PC-9 (cell line): ENCODE results near the gene MAGED2. TPM values are rescaled to one million over a fixed set of nuclear protein-coding genes. Genes with fewer than 3 reads are reported as not detected.
"Not testable (repeated sequence)": the region's sequence is repeated elsewhere in the genome, so short reads cannot be mapped to it uniquely, and the experiment has no call there.

Experiments used
- Bru-seq: library from RNA; stranded (reverse); fragments of 400-500 nt; gene quantifications from one replicate; lab custom pipeline; 2021; lab: Mats Ljungman, UMichigan
- BruChase-seq, 2 experiments: library from RNA; stranded (reverse); fragments of 400-500 nt; gene quantifications; one replicate each; lab custom pipeline; 2021; lab: Mats Ljungman, UMichigan
- BruUV-seq: library from RNA; stranded (reverse); fragments of 400-500 nt; replicated peaks from 2 replicates; lab custom pipeline; 2021; lab: Mats Ljungman, UMichigan
- CTCF ChIA-PET: fragments of 300-600 bp; sonication (Branson Sonifier 250); formaldehyde crosslinking; loops from one replicate; lab custom pipeline; 2022; ENCODE audit warnings: antibody characterized with exemption; lab: Charles Lee
- POLR2A ChIA-PET: fragments of 300-600 bp; sonication (Branson Sonifier 250); formaldehyde crosslinking; loops from one replicate; lab custom pipeline; 2022; ENCODE audit warnings: antibody characterized with exemption; ENCODE audit not compliant: unreplicated experiment; lab: Charles Lee
- DNase-seq, 2 experiments: peaks; one replicate each; pipeline versions ENCODE4 v3.0.0 to v3.0.0-alpha.2; 2015 to 2022; ENCODE audit warnings: mixed read lengths in 1 of 2
- H2AFZ ChIP-seq: fragments of 200-600 bp; sonication (generic); 2 replicates; pipeline ENCODE4 v1.8.1; 2017; ENCODE audit warnings: antibody characterized with exemption
- H3F3A ChIP-seq: fragments of 200-600 bp; sonication (generic); 2 replicates; pipeline ENCODE4 v1.8.1; 2017; ENCODE audit warnings: antibody characterized with exemption, mild to moderate bottlenecking, low read depth; ENCODE audit not compliant: insufficient read depth
- H3K27ac ChIP-seq: fragments of 200-600 bp; sonication (generic); 2 replicates; pipeline ENCODE4 v1.6.1; 2016; ENCODE audit warnings: mixed run types
- H3K27me3 ChIP-seq: fragments of 200-600 bp; sonication (generic); 2 replicates; pipeline ENCODE4 v1.6.1; 2016; ENCODE audit warnings: low read depth, mixed run types; ENCODE audit not compliant: insufficient read depth
- H3K36me3 ChIP-seq: fragments of 200-600 bp; sonication (generic); 2 replicates; pipeline ENCODE4 v1.6.1; 2016; ENCODE audit warnings: low read depth, mixed run types
- H3K4me1 ChIP-seq: fragments of 200-600 bp; sonication (generic); replicated peaks from 2 replicates; pipeline ENCODE4 v1.6.1; 2016; ENCODE audit warnings: mixed run types; ENCODE audit not compliant: insufficient read depth
- H3K4me2 ChIP-seq: fragments of 200-600 bp; sonication (generic); 2 replicates; pipeline ENCODE4 v1.6.1; 2017; ENCODE audit warnings: mixed run types
- H3K4me3 ChIP-seq: fragments of 200-600 bp; sonication (generic); 2 replicates; pipeline ENCODE4 v1.6.1; 2016; ENCODE audit warnings: mixed run types
- H3K79me2 ChIP-seq: fragments of 200-600 bp; sonication (generic); 2 replicates; pipeline ENCODE4 v1.6.1; 2017; ENCODE audit warnings: low read depth, mixed run types
- H3K9me2 ChIP-seq: fragments of 200-600 bp; sonication (generic); 2 replicates; pipeline ENCODE4 v1.8.1; 2017; ENCODE audit warnings: mild to moderate bottlenecking; ENCODE audit not compliant: insufficient read depth
- H3K9me3 ChIP-seq: fragments of 200-600 bp; sonication (generic); 2 replicates; pipeline ENCODE4 v1.8.1; 2016; ENCODE audit warnings: low read depth; ENCODE audit not compliant: insufficient read depth
- H4K20me1 ChIP-seq: fragments of 200-600 bp; sonication (generic); 2 replicates; pipeline ENCODE4 v1.8.1; 2017; ENCODE audit not compliant: insufficient read depth
- CTCF ChIP-seq: fragments of 200-600 bp; sonication (generic); conservative IDR thresholded peaks from 2 replicates; pipeline ENCODE4 v1.6.1; 2017; ENCODE audit warnings: mixed run types, antibody characterized with exemption, mild to moderate bottlenecking, moderate library complexity
- EZH2 ChIP-seq: fragments of 200-600 bp; sonication (generic); IDR thresholded peaks from 2 replicates; pipeline ENCODE4 v1.8.0; 2017; ENCODE audit warnings: antibody characterized with exemption, low read depth
- intact Hi-C: fragments of 100-400 bp; cut with micrococcal nuclease; formaldehyde crosslinking; loops from one replicate; pipeline ENCODE4 v1.10.0; 2022; ENCODE audit not compliant: unreplicated experiment
- long read RNA-seq: library from polyadenylated mRNA; stranded (forward); transcript quantifications from one replicate; pipeline ENCODE4 v2.0.0, GENCODE V29; 2022
- total RNA-seq: library from RNA; stranded (reverse); gene quantifications from 2 replicates; pipeline ENCODE4 v1.2.3, GENCODE V29; 2021

MAGED2 gene, protein sequence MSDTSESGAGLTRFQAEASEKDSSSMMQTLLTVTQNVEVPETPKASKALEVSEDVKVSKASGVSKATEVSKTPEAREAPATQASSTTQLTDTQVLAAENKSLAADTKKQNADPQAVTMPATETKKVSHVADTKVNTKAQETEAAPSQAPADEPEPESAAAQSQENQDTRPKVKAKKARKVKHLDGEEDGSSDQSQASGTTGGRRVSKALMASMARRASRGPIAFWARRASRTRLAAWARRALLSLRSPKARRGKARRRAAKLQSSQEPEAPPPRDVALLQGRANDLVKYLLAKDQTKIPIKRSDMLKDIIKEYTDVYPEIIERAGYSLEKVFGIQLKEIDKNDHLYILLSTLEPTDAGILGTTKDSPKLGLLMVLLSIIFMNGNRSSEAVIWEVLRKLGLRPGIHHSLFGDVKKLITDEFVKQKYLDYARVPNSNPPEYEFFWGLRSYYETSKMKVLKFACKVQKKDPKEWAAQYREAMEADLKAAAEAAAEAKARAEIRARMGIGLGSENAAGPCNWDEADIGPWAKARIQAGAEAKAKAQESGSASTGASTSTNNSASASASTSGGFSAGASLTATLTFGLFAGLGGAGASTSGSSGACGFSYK
- total RNA-seq (108 and 137 TPM in 2 replicates), Bru-seq, nascent RNA (percentile 62 among the genes with signal in this experiment), BruChase-seq, experiment 1, labeled RNA remaining after a 2-hour chase (percentile 76 among the genes with signal in this experiment), BruChase-seq, experiment 2, labeled RNA remaining after a 6-hour chase (percentile 87 among the genes with signal in this experiment)
- long read RNA-seq, transcript MAGED2-207 (12 exons, 2,026 nt): minor isoform, 13 of 170 reads
- long read RNA-seq, transcript MAGED2-206 (13 exons, 2,189 nt): minor isoform, 14 of 170 reads
- long read RNA-seq, transcript MAGED2-201 (12 exons, 1,958 nt): minor isoform, 15 of 170 reads
- long read RNA-seq, transcript MAGED2-204 (13 exons, 2,048 nt): major isoform, 26 of 170 reads
- long read RNA-seq, partial matches to known transcripts: 46 of 170 reads
- long read RNA-seq, other reads (novel, unspliced or antisense): 47 of 170 reads

GRCh38 chrX:54807524-54808108 is at the start of gene MAGED2:
Gene MAGED2, plus strand, starts transcription at chrX:54807745. Its CDS starts 1,587 bp downstream, at chrX:54809332.
- Histone ChIP-seq H3K36me3 (no peaks in the 10 kb centered on the region), H3K9me2 (no peaks in the 10 kb centered on the region), H3K9me3 (no peaks in the 10 kb centered on the region), H3K27ac (no peak within 1 kb of the TSS), H3K79me2 (peaks cover 17% of the 10 kb centered on the region), H3K27me3 (peaks cover 9% of the 10 kb centered on the region; the same call in 1 of the 2 replicates), H2AFZ (peak within 1 kb of the TSS; percentile 90), H4K20me1 (no peaks in the 10 kb centered on the region), H3K4me3 (peak within 1 kb of the TSS; percentile 86), H3K4me2 (peak within 1 kb of the TSS; percentile 78), H3K4me1 (peaks cover 8% of the 10 kb centered on the region; the same call in 1 of the 2 replicates), H3F3A (no peaks in the 10 kb centered on the region)
- POLR2A ChIA-PET: interaction anchor here (0.7 kb wide), 1 partner anchor 8 kb away, joined by 3 read pairs; no protein-coding TSS in a partner anchor
- BruUV-seq: no TSS peak
- no peak for TF ChIP-seq CTCF
- TF ChIP-seq EZH2: no peak
- CTCF ChIA-PET: interaction anchor here (0.6 kb wide), 2 partner anchors 10 to 281 kb away, joined by 3 to 4 read pairs; no protein-coding TSS in a partner anchor
- intact Hi-C loops: loop anchor here (1.0 to 5.0 kb wide), 2 partner anchors 168 to 195 kb away; partner anchors contain the start of gene APEX2
- peak in 1 of 2 experiments; percentile 7 for DNase-seq

DNA sequence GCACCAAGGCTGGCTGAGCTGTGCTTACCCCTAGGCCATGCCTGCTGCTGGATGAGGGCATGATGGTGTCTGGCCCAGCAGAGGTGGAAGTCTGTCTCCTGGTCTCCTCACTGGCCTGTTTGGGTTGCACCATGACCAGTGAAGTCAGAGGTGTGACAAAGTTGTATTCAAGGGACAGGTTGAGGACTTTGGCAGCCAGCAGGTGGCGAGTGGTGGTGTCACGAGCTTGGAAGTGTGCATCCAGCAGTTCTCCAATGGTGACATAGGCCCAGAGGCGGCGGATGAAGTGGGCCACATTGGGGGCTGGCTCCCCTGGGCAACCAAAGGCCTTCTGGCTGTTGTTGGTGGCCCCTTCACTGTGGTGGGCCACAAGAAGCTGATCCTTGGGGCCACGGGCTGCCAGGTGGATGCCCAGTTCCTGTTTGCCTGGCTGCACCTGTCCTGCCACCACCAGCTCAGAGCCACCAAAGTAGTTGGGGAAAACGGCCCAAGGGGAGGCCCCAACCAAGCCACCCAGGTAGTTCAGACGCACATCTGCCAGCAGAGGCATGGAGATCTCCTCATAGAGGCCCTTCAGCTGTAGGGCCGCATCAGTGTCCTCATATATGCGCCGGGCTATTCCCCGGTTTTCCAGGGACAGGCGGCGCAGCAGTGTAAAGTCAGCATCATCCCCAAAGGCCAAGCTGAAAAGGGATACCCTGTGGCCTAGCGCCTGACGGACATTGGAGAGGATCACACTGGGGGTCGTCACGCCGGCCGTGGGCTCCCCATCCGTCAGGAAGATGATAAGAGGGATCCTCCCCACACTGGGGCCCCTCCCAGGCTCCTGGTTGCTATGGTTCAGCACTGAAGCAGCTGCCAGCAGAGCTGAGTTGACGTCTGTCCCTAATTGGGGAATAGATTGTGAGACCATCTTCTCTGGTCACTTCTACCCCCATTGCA is 49.2 kb upstream of the MAGED2 start:
- CTCF ChIA-PET: no interaction called here
- POLR2A ChIA-PET: no interaction called here
- H3K27me3 ChIP-seq: 0 out of 2 replicates have a peak, but pooled peaks cover under 1% of the 10 kb centered on the region
- no peaks in the 10 kb centered on the region for H3K36me3 ChIP-seq
- DNase-seq: no peak
- H3K79me2 ChIP-seq: no peaks in the 10 kb centered on the region
- no peaks in the 10 kb centered on the region for H3F3A ChIP-seq
- BruUV-seq: no TSS peak
- H3K27ac ChIP-seq: no peak overlapping the region
- intact Hi-C loops: no loop called here
- no peaks in the 10 kb centered on the region for H3K9me3 ChIP-seq
- H3K9me2 ChIP-seq: no peaks in the 10 kb centered on the region
- H3K4me2 ChIP-seq: no peak overlapping the region
- no peaks in the 10 kb centered on the region for H4K20me1 ChIP-seq
- TF ChIP-seq EZH2 (no peak), CTCF (no peak)
- H2AFZ ChIP-seq: no peak overlapping the region
- H3K4me3 ChIP-seq: no peak overlapping the region
- no peaks in the 10 kb centered on the region for H3K4me1 ChIP-seq

- H3K4me3 ChIP-seq, H3K4me2 ChIP-seq, H3K9me3 ChIP-seq, H2AFZ ChIP-seq, CTCF ChIA-PET, H3K9me2 ChIP-seq, H3F3A ChIP-seq, H3K4me1 ChIP-seq, H3K27me3 ChIP-seq, H3K36me3 ChIP-seq, H3K79me2 ChIP-seq, H3K27ac ChIP-seq, DNase-seq, intact Hi-C loops, BruUV-seq, H4K20me1 ChIP-seq, POLR2A ChIA-PET: not testable (repeated sequence)
These were observed 33.0 kb upstream of the MAGED2 start for GRCh38 chrX:54774391-54775094.
